Body of pancreas (tissue), 4 donors: ENCODE results near the gene ZBTB16.

ENCODE experiments used
- POLR2A ChIP-seq, 3 donors: fragments of 450-650 bp; IDR thresholded peaks; one replicate each; pipeline ENCODE4 v1.6.1; 2016; ENCODE audit warnings: antibody characterized with exemption in 3 of 3, mild to moderate bottlenecking in 2 of 3
- TF ChIP-seq, protein P1 (sequence below), 7 experiments: fragments of 450-650 bp in 4 of 7; fragments of 200-600 bp in 3 of 7; sonication (generic) in 3 of 7; IDR thresholded peaks; one replicate each; pipeline ENCODE4 v1.5.1; 2016 to 2019; ENCODE audit warnings: antibody characterized with exemption in 7 of 7

- TF ChIP-seq, protein P1, sequence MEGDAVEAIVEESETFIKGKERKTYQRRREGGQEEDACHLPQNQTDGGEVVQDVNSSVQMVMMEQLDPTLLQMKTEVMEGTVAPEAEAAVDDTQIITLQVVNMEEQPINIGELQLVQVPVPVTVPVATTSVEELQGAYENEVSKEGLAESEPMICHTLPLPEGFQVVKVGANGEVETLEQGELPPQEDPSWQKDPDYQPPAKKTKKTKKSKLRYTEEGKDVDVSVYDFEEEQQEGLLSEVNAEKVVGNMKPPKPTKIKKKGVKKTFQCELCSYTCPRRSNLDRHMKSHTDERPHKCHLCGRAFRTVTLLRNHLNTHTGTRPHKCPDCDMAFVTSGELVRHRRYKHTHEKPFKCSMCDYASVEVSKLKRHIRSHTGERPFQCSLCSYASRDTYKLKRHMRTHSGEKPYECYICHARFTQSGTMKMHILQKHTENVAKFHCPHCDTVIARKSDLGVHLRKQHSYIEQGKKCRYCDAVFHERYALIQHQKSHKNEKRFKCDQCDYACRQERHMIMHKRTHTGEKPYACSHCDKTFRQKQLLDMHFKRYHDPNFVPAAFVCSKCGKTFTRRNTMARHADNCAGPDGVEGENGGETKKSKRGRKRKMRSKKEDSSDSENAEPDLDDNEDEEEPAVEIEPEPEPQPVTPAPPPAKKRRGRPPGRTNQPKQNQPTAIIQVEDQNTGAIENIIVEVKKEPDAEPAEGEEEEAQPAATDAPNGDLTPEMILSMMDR (IDR thresholded peaks at IDR 0.05) = no peak
- TF ChIP-seq POLR2A (IDR thresholded peaks at IDR 0.05) = no peak
Measured at GRCh38 chr11:114115451-114115928, 56.0 kb downstream of the ZBTB16 start.
